Stimulated activated CD4-positive, alpha-beta T cell treated with anti-CD3 and anti-CD28 coated beads, Interleukin-4, amount 100 ng/mL, for 1 hour (primary cell): ENCODE data around the gene CKB.
A peak's percentile ranks its signal among the peaks of the same experiment; 100 is the strongest.

Experiments
- DNase-seq: peaks from one replicate; pipeline ENCODE4 v3.0.0-alpha.2; 2020

The CKB gene

DNA sequence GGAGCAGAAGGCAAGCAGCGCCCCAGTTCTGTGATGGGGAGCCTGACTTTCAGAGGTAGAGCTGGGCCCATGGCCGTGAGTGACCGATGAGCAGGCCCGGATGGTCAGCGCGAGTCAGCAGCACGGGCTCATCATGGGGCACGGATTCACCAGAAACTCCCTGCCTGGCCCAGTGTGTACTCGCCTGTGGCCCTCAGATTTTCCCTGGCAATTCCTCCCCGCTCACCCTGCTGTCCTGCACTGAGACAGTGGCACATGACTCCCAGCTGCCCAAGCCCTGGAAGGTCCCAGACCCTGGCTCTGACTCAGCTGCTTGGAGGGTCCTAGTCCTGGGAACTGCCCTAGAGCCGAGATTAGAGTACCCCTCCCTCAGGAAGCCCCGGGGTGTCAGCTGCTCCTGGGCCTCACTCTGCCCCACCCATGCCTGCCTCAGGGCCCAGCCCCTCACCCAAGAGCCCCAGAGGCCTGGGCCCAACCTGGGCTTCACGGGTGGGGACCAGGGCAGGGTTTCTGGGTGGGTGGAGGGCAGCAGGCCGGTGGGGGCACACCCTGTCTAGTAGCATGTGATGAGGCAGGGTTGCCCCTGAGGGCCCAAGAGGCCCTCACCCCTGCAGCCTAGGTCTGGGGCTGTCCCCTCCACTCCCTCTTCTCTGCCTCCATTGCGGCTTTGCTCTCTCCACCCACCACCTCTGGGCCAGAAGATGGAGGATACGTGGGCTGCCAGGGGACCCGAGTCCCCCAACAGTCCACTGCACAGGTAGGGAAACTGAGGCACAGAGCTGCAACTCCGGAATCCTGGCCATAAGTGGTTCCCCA lies 14.8 kb upstream of the CKB start:
- no peak for DNase-seq

DNA sequence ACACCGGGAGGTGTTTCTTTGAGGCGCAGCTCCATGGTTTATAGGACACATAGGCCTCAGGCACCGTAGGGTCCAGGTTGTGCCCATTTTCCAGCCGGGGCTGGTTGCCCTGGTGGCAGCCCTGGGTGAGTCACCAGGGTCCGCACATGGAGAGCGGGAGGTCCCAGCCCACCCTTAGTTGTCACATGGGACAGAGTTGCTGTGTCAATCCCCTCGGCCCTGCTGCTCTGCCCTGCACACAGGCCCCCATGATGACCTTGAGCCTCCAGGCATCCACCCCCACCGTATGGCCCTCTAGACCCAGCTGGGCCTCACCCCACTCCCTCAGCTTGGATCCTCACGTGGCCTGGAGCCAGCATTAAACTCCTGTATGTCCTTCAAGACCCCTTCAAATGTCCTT lies 14.1 kb upstream of the CKB start:
- DNase-seq = no peak

DNA sequence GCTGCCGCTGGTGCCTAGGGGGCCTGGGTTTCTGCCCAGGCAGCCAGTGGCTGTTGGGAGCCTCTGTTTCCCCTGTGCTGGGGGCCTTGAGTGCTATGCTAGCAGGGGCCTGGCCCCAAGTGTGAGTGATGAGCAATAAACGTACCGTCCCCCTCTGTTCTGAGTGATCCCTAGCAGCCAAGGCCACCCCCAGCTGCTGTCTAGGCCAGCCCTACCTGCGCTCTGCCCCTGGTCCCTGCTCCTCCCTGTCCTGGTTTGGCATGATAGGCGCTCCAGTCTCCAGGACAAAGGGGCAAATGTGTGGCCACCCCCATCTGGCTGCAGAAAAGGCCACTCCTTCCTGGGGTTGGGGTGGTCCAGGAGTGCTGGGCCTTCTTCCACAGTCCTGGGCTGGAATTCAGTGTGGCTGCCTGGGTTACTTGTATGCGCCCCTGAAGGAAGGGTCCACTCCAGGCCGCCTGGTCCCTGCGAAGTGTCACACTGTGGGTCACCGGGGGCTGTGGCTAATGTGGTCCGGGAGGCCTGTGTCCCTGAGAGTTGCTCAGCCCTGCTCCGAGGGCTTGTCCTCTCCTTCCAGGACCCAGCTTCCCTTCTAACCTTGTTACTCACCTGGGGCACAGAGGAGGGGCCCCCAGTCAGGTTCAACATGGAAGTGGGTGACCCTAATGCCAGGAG lies 13.4 kb upstream of the CKB start:
- DNase-seq = no peak

DNA sequence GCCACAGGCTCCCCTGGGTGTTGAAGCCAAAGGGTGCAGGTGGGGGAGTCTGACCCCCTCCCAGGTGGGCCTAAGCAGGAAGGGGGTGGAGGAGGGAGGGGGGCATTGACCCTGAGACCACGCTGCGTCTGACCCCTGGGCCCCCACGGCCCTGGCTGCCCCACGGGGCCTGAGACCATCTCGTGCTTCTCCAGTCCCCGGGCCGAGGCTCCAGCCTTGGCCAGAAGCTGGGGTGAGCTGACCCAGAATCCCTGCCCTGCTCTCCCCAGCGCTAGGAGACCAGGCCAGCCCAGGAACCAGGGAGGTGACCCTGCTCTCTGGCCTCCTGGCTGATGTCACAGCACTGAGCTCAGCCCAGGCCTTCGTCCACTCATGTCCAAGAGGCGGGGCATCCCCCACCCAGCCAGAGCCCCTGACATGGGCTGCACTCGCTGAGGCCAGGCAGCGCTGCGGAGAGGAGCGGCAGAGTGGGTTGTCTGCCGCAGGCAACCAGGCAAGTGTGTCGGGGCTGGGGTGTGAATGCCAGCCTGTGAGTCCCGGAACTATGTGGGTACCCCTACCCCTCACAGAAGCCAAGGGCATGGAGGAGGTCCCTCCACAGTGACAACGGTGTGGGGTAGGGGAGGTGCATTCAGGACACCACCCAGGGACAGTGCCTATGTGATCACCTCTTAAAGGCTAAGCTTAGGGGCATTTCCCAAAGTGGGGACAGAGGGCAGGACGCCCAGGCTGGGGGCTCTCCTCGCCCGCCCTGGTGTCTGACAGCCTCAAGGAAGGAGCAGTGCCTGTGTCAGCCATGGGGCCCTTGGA lies 12.7 kb upstream of the CKB start:
- no peak for DNase-seq

DNA sequence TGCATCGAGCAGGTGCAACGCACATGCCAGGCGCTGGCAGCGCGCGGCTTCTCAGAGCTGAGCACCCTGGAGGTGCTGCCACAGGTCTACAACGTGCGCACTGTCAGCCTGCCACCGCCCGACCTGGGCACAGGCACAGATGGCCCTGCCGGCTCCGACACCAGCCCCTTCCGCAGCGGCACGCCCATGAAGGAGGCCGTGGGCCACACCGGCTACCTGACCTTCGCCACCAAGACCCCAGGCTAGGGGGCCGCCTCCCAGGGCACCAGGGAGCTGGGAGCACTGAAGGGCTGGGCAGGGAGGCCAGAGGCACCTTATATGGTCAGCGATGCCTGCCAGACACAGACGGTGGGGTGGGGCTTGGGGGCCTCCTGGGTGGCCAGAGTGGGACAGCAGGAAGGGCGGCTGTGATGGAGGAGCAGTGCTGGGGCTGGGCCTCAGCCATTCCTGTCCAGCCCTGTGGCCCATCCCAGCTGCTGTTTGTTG lies 12.0 kb upstream of the CKB start:
- no peak for DNase-seq

DNA sequence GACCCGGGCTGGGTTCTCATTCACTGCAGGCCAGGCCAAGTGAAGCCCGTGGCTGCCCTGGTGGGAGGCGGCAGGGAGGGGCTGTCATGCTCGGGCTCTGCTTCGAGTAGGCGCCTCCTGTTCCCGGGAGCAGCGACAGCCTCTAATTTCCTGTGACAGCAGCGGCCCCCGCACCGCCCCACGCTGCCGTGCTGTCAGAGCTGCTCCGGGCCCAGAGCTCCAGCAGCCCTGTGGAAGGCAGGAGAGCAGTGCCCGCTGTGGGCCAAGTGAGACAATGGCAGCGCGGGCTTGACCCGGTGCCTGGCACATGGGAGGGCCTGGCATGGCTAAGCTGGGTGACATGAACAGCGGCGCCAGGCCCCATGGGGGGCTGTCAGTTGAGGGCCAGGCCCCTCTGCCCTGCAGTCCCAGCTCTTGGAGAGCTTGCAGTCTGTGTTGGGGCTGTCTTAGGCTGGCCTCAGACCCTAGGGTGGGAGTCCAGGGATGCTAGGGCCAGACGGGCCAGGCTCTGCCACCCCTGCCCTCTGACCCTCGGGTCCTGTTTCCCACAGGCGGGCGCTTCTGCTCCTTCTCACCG lies 11.5 kb upstream of the CKB start:
- no peak for DNase-seq

DNA sequence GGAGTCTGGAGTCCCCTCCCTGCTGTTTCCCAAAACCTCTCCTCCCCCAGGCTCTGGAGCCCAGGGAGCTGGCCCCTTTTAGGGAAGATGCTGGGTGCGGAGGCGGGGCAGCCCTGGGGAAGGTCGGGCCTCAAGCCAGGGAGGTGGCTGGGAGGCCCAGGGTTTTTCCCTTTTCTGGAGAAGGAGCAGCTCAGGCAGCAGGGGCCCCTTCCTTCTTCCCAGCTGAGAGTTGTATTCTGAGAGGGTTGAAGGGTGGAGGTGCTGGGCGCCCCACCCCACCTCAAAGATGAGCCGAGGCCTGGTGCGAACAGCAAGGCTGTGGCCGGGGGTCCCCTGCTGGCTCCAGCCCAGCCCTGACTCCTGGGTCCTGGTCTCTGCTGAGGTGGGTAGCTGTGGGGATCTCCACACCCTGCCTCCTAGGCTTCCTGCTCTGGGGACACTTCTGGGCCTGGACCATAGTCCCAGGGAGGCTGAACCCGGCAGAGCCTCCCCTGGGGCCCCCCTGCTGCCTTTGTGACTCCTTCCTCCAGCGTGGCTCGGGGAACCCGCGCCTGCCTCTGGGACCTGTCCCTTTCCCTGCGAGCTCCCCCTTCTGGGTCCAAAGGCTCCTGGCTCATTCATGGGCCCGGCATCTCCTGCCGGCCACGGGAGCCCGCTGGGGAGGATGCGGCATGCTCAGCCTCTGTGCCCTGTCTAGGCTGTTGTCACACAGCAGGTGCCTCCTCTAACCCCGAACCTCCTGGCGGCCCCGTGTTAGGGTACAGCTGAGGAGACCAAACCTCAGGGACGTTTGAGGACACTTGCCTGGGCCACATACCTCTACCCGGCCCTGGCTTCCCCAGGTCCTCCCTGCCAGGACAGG lies 10.7 kb upstream of the CKB start:
- DNase-seq = no peak

DNA sequence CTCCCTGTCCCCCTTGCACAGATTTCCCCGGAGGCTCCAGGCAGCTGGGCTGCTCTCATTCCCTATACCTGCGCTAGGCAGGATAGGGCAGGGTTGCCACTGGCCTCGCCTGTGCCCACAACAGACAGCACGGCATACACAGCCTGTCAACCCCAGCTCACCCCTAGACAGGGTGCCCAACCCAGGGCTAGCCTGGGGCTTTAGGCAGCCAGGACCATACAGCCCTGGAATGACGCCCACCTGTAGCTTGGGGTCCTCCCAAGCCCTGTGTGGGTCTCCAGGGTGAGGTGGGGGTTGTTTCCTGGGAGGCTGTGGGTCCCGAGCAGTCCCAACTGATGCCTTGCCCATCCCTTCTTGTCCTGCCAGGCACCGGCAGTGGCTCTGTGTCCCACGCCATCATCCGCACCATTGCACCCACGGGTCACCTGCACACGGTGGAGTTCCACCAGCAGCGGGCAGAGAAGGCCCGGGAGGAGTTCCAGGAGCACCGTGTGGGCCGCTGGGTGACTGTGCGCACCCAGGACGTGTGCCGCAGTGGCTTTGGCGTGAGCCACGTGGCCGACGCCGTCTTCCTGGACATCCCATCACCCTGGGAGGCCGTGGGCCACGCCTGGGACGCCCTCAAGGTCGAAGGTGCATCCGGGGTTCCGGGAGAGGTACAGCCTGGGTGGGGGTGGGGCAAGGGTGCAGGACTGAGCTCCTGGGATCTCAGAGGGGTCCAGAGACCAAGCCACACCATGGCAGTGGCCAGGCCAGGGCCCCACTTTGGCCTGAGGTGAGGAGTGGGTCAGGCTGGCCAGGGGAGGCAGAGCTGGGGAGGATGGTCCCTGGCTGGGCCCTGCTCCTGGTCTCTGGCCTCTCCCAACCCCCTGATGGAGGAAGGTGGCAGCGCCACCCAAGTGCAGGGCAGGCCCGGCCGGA lies 9.8 kb upstream of the CKB start:
- no peak for DNase-seq

DNA sequence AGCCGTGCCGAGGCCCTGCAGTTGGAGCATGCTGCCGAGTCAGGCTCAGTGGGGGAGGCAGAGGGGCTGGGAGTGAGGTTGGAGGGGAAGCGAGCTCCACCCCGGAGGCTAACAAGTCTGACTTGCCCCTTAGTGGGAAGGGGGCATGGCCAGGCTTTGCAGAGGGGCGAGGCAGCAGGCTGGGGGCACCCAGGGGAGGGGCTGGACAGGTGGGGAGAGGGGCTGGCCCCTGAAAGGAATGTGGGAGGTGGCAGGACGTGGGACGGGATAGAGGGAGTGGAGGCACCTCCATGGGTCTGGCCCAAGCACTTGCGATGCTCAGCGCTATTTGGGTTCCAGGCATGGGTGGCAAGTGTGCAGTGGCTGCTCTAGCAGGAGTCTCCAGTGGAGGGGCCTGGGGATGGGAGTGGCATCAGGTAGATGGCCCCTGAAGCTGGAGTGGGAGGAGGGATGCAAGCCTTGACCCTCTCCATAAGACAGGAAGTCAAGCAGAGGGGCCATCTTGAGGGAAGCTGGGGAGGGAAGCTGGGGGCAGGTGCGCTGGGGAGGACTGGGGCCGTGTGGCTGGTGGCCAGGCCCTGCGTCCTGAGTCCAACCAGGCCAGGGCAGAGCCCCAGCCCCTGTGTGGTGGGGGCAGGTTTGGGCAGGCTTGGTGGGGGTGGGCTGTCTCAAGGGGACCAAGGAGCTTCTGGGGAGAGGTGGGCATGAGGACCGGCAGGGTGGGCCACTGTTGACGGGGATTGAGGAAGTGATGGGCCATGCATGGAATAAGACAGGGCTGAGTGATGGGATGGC lies 9.0 kb upstream of the CKB start:
- no peak for DNase-seq

DNA sequence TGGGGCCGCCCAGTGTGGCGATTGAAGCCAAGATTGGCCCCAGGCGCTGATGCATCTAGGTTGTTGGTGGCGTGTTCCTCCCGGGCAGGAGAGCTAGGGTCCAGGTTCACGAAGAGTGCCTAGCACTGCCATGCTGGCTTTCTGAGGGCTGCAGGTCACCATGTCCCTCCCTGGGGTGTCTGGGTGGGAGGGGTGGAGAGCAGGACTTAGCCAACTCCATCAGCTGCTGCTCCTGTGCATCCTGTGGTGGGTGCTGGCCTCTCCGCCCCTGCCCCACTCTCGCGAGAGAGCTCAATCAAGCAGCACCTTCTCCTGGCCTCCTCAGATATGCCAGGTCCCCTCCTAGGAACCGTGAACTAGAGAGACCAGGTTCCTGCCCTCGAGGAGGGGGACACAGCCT lies 8.2 kb upstream of the CKB start:
- DNase-seq = no peak

DNA sequence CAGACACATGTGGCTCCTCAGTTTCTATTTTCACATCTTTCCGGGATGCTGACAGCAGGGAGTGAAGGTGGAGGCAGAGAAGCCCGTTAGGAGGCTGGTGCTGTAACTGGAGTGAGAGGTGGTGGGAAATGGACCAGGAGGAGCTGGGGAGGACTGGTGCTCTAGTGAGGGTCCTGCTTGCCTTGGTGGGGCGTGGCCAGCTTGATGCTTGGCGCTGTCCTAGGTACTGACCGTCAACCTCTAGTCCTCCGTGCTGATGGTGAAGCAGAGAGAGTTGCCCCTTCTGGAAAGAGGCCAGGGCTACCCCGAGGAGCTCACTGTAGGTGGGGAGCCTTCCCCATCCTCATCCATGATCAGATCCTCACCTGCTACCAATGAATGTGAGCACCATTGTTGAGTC lies 7.8 kb upstream of the CKB start:
- no peak for DNase-seq

DNA sequence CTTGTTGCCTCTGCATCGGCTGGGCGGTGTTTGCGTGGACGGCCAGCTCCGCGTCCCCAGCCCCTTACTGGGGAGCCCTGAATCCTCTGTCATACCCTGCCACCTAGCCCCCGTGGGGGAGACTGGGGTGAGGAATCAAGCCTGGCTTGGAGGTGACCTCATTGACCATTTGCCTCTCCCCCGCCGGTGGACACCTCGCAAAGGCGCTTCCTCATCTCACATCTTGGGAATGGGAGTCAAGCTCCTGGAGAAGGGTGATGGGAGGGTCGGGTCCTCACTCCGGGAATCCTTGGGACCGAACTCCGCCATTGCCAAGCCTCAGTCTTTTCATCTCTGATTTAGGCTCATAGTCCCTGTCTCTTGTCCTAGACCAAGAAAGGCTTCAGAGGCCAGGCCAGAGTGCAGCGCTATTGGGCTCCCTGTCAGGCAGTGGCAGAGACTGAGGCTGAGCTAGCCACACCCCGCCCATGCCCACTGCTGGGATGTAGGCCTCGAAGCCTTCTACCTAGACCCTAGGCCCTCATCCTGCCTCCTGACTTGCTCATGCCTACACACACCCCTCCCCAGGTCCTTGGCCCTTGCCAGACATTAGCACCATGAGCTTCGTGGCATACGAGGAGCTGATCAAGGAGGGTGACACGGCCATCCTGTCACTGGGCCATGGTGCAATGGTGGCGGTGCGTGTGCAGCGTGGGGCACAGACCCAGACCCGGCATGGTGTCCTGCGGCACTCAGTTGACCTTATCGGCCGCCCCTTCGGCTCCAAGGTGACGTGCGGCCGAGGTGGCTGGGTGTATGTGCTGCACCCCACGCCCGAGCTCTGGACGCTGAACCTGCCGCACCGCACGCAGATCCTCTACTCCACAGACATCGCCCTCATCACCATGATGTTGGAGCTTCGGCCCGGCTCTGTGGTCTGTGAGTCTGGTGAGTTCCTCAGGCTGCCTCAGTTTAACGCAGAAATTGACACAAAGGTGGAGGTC lies 7.0 kb upstream of the CKB start:
- no peak for DNase-seq

DNA sequence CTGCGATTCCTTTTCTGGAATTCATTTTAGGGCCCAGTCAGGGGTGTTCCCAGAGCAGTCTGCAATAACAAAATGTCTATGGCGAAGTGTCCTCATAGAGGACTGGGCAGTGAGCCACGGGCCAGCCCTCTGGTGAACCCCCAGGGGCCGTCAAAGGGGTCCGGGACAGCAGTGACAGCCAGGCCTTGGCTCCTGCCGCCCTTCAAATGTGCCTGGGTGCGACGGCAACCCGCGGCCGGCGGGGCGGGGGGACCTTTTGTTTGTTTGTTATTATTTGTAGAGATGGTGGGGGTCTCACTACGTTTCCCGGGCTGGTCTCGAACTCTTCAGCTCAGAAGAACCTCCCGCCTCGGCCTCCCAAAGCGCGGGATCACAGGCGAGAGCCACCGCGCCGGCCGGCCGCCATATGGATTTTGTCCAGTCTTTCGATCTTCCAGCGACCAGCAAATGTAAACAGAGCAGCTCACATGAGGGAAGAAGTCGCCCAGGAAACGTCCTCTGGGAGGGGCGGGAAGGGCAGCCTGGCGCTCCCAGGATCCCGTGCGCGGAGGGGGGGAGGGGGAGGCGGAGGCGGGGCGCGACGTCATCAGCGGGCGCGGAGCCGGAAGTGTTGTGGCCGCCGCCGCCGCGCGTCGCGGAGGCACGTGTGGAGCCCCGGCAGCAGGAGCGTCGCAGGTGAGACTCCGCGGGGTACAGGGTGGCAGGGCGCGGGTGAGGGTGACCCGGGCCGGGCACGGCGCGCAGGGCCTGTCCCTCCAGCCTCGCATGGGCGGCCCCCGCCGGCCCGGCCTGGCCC lies 6.2 kb upstream of the CKB start, which contains the start of gene TRMT61A:
TRMT61A (plus strand) TSS at position 610 of the 796 bp plus-strand sequence. CDS start 783 bp downstream, outside the sequence.
- DNase-seq = peak; percentile 79

DNA sequence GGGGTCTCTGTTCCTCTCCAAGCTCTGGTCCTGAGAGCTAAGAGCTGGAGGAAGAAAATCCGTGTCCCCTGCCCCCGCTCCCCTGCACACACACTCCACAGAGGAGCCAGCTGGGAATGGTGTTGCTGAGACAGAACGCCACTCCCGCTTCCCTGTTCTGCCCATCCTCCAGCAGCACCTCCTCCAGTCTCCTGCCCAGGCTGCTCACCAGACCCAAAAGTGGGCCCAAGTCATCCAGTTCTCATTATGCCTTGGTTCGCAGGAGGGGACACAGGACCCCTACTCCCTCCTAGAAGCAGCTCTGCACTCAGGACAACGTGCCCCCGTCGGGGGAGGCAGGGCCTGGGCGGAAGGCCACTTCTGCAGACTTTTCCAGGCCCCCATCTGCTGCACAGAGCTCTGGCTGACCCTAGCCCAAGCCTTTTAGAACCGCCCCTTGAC lies 5.5 kb upstream of the CKB start:
- no peak for DNase-seq

DNA sequence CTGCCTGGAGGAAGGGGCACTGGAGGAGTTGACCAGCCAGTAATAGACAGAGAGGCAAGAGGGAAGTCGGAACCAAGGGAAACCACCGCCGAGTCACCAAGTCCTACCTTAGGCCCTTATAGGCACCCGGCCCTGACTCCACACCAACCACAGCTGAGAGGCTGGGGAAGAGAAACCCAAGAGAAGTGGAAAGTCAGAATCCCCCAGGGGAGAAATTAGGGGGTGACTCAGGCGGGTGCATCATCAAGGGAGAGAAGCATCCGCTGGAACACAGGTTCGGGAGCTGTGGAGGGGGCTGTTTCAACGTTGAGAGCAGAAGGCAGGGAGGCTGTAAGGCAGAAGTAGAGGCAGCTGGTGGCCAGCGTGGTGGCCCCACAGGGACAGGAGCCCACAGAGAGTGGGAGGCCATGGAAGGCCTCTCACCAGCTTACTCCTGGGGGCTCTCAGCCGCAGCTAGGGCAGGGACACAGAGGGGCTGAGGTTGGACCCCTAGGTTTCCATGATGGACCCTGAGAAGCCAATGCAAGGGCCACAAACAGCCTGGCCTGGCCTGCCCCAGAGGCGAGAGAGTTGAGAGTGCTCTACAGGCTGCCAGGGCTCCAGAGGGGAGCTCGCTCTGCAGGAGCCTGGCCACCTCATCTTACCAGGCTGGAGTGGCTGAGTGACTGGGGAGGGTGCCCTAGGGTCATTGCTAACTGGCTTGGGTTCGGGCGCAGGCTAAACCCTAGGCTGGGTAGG lies 4.9 kb upstream of the CKB start:
- DNase-seq = no peak

DNA sequence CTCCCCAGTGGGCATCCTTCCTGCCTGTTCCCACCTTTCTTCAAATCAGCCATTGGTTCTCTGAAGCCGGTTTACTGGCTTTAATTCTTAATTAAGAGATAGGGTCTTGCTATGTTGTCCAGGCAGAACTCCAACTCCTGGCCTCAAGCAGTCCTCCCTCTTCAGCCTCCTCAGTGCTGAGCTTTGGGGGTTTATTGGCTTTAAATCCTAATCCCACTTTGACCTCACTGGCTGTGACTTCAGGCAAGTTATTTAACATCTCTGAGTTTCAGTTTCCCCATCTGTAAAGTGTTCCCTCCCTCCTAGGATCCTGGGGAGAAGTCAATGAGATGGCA lies 4.3 kb upstream of the CKB start:
- DNase-seq = no peak

DNA sequence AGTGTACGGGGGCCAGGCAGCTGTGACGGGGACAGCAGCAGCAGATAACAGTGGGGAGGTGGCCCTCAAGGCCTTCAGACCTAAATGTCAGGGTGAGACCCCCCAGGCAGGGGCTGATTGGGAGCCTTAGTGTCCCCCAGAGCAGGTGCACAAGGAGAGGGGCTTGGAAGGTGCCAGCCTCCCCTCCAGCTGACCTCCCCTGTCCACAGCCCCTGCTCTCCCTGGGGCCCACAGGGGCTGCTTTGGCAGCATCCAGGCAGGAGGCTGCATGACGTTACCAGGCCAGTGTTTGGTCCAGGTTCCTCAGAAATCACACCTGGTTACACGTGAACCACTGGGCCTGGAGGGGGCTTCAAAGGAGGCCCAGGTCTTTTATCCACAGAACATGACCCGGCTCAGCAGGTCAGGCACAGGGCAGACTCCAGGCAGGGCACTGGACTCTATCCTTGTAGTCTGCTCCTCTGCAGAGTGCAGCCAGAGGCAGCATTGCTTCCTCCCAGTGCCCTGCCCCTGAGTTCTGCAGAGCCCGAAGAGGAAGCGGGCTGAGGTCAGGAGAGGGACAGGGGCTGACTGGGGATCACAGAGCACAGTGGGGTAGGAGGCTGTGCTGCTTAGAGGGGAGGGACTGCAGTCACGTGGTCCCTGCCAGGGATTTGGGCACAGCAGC lies 3.8 kb upstream of the CKB start:
- DNase-seq = no peak
